ENCODE results near the gene RNF5.

RNF5 gene

GRCh38 chr6:32148289-32149091, 29.7 kb upstream of the RNF5 start:
- no peak for TF ChIP-seq CTCF (IDR thresholded peaks at IDR 0.05; ENCODE audit: low read depth, low read length)
- no peak for DNase-seq (ENCODE audit: extremely low read depth, low read depth)

- no peak for DNase-seq (ENCODE audit: extremely low read depth, low read depth)
- no peak for TF ChIP-seq CTCF (IDR thresholded peaks at IDR 0.05; ENCODE audit: low read depth, low read length)
Measured at GRCh38 chr6:32149092-32149755, 29.0 kb upstream of the RNF5 start.

GRCh38 chr6:32149932-32150870, 28.0 kb upstream of the RNF5 start:
- no peak for TF ChIP-seq CTCF (IDR thresholded peaks at IDR 0.05; ENCODE audit: low read depth, low read length)
- DNase-seq (ENCODE audit: extremely low read depth, low read depth): no peak

- TF ChIP-seq CTCF (IDR thresholded peaks at IDR 0.05; ENCODE audit: low read depth, low read length): no peak
- no peak for DNase-seq (ENCODE audit: extremely low read depth, low read depth)
Measured at GRCh38 chr6:32151181-32151862, 26.9 kb upstream of the RNF5 start.

GRCh38 chr6:32151863-32152768, 26.1 kb upstream of the RNF5 start, which contains the start of gene PRRT1:
Gene PRRT1, minus strand, starts transcription at chr6:32151939. Its CDS starts 112 bp downstream, at chr6:32151827.
- DNase-seq (ENCODE audit: extremely low read depth, low read depth): no peak
- TF ChIP-seq CTCF (IDR thresholded peaks at IDR 0.05; ENCODE audit: low read depth, low read length): no peak

All from AG09319 (cell line).